T-helper 22 cell (primary cell): ENCODE results near the gene DSG4.

Experiments
- DNase-seq: peaks from one replicate; pipeline ENCODE4 v3.0.0-alpha.2; 2020; ENCODE audit warnings: low read depth

The DSG4 gene

DNA sequence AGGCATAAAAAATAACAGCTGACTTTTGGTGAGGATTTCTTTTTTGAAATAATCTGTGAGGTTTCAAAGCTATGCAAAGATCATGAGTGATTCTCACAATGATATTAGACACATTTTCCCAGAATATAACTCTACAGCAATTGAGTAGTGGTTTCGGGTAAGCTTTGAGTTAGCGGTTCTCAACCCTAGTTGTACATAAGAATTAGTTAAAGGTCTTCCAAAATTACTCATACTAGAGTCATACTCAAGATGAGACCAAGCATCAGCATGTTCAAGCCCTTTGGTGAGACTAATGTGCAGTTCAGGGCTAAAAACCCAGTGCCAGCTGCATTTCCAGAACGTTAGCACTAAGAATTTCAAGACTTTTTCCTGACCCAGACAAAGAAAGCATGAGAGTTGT is 31.1 kb downstream of the DSG4 start:
- no peak for DNase-seq

DNA sequence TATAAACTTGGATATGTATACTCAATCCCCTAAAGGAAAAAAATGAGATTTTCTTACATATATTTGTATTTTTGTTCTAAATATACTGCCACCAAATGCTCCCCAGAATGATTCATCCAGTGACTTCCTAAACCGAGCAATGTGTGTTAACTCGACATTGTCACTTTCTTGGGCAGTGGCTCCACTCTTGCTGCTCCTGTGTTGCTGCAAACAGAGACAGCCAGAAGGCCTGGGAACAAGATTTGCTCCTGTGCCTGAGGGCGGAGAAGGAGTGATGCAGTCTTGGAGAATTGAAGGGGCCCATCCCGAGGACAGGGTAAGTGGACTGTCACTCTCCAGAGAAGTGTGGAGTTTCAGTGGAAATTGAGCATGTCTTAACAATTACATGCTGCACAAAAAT is 32.7 kb downstream of the DSG4 start:
- no peak for DNase-seq

DNA sequence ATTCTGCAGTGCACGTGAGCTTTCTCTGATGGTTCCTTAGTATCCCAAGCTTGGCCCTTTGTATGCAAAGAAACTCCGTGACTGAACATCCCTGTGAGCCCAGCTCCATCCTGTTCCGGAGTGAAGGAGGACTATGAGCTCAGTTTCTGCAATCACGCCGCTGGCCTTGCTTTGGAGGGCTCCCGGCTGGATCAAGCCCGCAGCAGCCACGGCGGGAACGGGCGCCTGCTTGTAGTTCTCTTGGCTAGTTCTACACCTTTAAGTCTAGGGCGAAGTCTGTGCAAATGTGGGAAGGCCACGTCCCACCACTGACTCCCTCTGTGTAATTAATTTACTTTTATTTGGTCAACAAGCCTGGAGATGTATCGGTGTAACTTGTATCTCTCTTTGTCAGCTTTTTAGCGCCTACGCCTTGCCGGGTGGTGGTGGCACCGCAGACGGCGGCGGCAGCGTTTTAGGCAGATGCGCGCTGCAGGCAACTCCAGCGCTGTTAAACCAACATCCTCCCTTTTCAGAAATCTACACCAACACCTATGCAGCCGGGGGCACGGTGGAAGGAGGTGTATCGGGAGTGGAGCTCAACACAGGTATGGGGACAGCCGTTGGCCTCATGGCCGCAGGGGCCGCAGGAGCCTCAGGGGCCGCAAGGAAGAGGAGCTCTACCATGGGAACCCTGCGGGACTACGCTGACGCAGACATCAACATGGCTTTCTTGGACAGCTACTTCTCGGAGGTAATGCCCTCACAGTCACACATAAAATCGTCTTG is 34.3 kb downstream of the DSG4 start:
- no peak for DNase-seq

DNA sequence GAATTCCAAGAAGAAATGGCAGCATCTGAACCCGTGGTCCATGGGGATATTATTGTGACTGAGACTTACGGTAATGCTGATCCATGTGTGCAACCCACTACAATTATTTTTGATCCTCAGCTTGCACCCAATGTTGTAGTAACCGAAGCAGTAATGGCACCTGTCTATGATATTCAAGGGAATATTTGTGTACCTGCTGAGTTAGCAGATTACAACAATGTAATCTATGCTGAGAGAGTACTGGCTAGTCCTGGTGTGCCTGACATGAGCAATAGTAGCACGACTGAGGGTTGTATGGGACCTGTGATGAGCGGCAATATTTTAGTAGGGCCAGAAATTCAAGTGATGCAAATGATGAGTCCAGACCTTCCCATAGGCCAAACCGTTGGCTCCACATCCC is 36.6 kb downstream of the DSG4 start:
- DNase-seq = no peak

DNA sequence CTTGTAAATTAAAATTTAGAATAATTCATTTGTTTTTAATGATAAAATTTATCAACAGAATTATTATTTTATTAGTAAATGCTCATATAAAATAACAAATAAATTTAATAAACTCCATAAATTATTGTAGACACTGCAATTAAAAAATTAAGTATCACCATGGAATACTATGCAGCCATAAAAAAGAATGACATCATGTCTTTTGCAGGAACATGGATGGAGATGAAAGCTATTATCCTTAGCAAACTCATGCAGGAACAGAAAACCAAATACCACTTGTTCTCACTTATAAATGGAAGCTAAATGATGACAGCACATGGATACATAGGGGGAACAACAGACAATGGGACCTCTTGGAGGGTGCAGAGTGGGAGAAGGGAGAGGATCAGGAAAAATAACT is 41.3 kb downstream of the DSG4 start:
- DNase-seq = no peak

DNA sequence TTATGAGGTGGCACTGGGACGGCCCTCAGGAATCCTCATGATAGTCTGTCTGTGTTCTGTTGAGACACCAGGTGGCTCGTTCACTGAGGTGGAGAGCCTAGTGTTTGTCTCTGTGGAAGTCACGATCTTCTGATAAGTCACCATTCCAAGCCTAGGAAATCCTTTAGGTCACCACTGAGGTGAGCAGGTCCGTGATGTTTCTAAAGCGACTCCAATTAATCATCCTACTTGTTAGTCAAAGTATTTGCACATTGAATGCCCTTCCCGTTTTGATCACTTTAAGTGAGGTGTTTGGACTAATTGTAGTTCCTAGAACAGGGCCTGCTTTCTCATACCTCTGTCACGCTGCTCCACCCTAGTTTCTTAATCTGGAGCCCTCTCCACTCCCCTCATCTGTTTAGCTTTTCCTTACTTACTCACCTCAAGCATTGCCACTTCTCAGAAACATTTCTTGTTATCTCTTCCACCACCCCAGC is 42.9 kb downstream of the DSG4 start:
- DNase-seq = no peak

DNA sequence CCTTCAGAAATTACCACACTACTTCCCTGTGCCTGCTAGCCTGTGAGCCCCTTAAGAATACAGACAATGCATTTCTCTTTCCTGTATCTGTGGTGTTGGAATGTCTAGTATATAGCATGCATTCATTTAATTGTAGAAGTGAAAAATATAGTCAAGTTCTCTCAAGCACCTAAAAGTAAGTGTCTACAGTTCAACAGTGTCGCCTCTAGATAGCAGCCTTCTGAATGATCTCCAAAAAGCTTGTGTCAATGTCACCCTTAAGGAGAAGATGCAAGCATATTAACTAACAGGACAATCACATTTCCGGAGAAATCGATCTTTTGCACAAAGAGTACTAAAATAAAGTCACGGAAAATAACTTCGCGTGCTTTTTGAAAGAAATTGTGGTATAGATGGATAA is 43.5 kb downstream of the DSG4 start:
- DNase-seq = no peak

DNA sequence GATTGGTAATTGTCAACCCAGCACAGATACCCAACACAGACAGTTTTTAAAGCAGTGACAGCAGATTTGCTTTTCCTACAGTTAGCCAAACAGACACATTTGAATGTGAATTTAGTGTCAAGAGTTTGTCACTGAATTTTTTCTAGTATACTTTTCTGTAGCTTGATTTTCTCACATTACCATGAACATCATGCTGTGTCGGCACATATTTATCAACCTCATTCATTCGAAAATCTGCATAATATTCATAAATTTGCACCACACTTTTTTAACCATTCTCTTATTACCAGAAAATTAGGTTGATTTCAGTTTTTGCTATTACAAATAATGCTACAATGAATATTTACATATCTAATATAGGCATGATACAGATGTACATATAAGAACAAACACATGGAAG is 43.9 kb downstream of the DSG4 start:
- DNase-seq = no peak

DNA sequence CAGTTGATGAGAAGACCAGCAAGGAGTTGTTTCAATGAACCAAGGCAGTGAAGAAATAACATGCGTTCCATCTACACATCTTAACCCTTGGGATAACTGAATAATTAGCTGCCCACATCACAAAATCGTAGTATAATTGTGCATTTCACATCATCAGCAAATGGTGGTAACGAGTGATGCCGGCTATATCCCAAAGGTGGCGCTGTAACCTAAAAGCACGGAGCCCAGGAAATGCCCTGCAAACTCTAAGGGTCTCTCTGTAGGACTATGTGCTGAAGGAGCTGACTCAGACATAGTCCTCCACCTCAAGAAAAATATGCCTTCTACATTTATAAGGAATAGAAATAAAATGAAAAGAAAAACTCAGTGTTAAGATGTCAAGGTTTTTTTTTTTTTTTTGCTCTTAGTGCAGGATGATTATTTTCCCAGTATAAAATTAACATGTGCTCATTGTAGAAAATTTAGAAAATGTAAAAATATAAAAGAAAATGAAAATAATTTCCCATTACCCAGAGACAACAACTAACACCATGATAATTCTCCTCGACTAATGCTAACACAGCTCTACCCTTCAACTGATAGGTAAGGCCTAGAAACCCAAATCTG is 47.9 kb downstream of the DSG4 start:
- no peak for DNase-seq

DNA sequence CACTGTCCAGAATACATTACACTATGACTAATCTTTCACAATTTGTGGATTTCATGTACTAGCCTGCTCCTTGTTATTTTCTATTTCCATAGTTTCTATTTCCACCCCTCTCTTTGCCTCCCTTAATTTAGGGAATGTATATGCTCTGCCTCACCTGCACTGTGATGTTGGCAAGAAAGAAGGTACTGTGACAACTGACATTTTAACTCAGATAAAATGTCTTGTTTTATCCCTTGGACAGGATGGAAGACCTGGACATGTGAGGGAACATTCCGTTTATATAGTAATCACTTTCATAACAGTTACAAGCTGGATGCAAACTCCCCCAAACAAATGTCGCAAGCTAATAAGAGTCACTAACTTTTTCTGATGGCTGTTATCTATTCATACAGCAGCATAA is 49.4 kb downstream of the DSG4 start:
- DNase-seq = no peak

DNA sequence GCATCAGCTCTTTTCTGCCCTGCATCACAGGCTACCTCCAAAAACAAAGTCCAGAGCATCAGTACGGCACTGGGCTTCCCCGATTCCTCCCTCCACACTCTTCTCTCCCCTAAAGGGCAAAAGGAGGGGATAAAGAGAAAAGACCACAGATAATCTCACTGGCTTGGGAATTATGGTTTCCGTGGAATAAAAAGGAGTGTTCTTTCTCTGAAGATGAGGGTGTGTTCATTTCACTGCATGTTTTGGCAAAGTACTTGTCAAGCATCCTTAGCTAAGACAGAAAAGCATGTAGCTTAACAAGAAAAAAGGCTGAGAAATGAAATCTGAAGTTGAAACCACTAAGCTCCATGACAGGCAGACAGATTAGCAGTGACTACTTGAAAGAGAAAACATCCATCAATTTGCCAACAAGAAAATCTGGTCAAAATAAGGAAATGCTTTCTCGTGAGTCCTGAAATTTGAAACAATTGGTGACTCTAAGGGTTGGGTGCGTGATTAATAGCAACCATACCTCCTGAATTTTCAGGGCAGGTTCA is 50.4 kb downstream of the DSG4 start:
- DNase-seq = no peak

DNA sequence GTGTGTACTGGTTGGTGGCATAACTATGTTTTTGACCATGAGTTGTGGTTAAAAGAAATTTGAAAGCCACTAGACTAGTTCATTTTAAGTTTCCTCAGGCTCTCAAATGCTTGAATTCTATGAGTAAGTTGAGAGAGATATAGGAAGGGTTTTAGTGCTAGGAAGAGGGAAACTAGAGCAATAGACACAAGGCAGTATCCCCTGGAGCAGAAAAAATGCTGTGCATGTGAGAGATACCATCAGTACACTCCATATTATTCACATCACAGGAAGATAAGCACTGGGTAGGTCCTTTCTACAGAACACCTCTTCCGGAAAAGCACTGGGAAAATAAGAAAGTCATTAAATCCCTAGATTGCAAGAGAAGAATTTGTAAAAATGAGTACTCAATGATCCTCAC is 51.6 kb downstream of the DSG4 start:
- no peak for DNase-seq

DNA sequence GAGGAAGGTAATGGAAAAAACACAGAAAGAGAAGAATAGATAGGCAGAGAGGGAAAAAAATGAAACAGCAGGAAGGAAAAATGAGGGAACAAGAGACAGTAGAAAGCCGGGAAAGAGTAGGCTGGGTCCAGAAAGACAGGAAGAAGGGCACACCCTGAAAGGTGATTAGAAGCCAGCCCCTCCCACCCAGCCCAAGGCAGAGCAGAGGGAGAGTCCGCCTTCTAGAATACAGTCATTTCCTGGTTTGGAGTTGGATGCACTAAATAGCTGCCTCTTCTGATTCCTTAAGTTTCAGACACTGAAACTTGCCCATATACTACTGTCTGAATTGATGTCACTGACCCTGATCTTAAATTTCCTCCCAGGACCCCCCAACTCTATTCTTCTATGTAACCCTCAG is 53.0 kb downstream of the DSG4 start:
- no peak for DNase-seq

DNA sequence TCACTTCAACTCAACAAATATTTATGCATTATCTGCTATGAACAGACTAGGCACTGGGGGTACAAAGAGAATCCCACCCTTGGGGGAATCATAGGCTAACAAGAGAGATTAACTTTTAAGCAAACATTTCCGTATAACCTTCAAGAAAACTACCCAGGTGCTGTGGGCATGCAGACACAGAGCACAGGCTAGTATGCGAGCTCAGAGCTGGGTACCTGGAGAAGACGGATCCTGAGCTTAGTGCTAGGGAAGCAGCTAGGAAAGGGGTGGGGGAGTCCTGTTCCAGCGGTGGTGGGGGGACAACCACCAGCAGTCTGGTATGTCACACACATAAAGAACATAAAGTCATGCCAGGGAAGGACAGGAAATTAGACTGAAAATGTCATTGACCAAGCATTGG is 53.5 kb downstream of the DSG4 start:
- DNase-seq = no peak

DNA sequence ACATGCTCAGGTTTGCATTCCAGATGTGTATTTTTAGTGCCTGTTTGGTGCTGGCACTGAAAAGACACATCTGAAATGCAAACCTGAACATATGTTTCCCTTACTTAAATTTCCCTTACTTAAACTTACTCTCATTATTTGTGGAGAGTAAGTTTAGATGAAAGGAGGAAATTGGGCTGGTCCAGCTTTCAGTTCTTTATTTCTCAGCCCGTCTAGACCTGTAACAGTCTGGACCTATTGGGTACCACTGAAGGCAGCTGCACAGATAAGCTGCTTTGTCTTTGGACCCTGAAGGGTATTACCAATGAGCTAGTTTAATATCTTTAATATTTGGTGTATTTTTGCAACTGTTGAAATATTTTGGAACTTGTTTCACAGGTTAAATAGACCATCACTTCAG is 54.0 kb downstream of the DSG4 start:
- no peak for DNase-seq

DNA sequence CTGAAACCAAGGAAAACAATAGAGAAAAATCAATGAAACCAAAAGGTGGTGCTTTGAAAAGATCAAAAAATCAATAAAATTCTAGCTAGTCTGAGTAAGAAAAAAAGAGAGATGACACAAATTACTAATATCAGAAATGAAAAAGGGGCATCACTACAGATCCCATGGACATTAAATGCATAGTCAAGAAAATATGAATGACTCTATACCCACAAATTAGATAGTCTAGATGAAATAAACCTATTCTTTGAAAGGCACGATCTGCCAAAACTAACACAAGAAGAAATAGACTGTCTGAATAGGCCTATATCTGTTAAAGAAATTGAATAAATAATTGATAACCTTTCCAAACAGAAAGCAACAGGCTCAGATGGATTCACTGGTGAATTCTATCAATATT is 55.7 kb downstream of the DSG4 start:
- DNase-seq = no peak

DNA sequence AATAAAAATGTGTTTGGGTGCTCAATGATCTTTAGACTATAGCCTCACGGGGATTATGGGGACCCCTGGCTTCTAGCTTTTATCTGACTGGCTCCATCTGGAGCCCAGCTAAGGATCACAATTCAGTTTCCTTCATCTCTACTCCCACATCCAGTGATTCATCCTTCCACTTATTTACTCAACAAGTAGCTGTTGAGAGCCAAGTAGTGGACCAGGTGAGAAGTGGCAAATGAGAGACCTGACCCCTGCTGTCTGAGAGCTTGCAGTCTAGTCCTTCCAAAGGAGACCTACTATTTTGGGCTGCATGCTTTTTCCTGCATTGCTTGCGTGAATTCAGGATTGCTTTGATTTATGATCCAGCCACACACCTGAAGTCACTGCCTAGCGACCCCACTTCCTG is 60.2 kb downstream of the DSG4 start:
- DNase-seq = no peak

DNA sequence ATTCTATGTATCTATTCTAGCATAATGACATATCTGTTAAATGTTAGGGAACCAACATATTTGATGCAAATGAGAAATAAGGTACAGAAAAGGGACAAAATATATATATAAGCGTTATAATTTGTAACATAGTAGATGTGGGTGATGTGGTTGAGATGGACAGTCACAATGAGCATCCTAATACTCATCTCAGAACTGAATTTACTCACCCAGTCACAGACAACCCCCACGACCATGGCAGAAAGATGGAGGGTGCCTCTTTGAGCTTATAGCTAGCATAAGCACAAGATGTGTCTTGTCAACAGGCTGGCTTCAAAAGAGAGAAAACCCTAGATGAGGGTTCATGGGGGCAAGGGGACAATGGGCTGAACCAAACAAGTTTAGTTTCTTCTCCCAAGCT is 61.8 kb downstream of the DSG4 start:
- DNase-seq = no peak

DNA sequence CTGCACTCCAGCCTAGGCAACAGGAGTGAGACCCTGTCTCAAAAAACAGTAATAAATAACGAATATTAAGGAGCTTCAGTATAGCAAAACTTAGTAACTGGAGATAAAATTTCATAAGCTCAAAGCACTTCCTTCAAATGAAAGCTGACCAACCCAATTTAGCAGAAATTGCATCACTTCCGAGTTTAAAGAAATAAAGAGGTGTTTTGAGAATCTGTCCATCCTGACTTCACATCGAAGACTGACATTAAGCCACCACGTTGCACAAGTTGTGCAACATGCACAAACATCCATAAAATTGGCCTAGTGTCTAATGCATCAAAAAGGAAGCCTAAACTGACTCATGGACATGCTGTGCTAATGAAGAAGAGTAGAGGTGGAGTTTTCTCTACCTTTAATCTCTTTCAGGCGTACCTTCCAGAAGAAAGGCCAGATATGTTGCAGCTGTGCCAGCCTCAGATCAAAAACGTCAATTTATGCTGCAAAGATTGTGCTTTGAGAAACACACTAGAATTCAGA is 63.3 kb downstream of the DSG4 start:
- DNase-seq = no peak

DNA sequence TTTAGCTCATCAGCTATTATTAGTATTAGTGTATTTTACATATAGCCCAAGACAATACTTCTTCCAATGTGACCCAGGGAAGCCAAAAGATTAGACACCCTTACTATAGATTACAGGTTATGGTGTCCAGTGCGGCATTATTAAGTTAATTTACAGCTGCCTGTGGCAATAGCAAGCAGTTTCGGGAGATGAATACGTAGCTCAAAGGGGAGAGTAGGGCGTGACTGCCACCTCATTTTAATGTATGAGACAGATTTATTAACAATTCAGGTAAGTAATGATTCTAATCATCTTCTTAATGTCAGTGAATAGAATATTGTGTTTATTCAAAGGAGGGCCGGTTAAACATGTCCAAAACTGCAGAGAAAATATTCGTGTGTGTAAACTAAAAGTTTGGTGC is 64.2 kb downstream of the DSG4 start:
- DNase-seq = no peak

DNA sequence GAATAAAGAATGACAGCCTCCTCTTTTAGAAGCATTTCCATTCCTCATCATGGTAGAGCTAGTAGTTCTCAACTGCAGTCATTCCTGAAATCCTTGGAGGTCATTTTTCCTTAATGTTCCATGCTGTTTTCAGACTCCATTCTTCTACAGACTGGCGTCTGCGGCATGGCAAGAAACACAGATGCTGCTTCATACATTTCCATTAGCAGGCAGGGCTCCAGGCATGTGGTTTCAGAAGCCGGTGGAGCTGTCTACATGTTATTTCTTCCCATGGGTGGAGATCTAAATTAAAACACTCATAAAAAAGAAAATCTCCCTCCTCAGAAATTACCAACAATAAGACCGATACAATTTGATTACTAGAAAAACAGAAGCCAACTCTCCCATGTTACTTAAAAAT is 64.9 kb downstream of the DSG4 start:
- DNase-seq = no peak

DNA sequence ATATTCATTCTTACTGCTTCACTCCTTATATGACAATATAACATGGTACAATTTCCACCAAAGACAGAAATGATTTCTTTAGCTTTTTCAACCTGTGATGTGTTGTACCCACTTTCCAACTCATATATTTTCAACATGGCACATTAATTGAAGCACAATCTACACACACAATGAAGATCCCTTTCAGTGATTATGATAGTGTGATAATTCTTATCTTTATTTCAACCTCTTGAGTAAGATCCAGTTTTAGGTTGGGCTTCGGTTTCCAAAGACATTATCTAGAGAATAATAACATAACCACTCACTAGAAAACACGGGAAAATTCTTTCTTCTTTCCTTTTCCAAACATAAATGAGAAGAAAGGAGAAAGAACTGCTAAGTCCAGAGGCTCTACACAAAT is 67.6 kb downstream of the DSG4 start:
- no peak for DNase-seq

DNA sequence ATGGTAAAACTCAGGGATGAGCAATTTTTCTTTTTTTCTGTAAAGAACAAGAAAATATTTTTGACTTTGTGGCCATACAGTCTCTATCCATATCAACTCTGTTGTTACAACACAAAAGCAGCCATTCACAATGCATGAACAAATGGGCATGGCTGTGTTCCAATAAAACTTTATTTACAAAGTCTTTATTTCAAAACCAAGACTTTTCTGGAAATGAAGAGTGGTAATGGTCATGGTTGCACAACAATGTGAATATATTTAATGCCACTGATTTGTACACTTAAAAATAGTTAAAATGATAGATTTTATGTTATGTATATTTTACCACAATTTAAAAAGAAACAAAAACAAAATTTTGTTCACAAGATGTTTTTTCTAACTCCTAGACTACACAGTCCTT is 69.3 kb downstream of the DSG4 start:
- DNase-seq = no peak

DNA sequence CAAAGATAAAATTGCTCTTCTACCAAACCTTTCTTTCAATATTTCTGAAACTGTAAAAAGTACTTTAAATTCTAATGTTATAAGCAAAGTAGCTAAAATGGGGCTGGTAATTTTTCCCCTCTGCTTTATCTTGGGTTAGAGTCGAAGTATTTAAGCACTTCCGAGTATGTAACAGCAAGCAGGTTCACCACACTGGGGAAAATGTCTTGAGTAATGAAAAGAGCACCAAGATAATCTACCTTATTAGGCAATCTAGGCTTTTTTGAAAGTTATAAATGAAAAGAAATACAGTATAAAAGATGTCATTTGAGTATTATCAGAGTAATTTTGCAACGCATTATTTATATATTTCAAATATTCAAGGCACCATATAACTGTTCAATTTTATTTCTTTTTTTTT is 70.3 kb downstream of the DSG4 start:
- DNase-seq = no peak
